ENCODE data around the gene MMEL1.
"Not testable (repeated sequence)": the region's sequence is repeated elsewhere in the genome, so short reads cannot be mapped to it uniquely, and the experiment has no call there.

Gene MMEL1

GRCh38 chr1:2573250-2573920 lies 59.4 kb downstream of the MMEL1 start:
- no peak for DNase-seq (ENCODE audit: low read depth in 2 of 2)

GRCh38 chr1:2571348-2571747 lies 61.5 kb downstream of the MMEL1 start:
- no peak for DNase-seq (ENCODE audit: low read depth in 2 of 2)

GRCh38 chr1:2570332-2570731 lies 62.5 kb downstream of the MMEL1 start:
- no peak for DNase-seq (ENCODE audit: low read depth in 2 of 2)

DNA sequence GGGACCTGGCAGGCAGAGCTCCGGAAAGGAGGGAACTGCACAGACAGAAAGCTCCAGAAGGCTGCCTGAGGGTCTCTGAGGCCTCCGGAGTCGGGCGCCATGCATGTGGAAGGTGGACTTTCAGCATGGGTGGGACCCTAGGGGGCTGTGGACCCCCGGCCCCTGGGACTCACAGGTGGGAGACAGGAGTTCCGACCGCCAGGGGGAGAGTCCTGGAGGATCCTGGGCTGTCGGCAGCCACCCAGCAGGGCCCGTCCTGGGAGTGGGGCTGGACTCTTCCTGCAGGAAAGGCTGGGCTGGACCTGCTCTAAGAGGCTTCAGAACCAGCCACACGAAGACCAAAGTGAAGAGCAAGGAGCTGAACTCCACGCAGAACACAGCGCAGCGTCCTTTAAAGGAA lies 63.1 kb downstream of the MMEL1 start:
- DNase-seq (ENCODE audit: low read depth in 2 of 2): not testable (repeated sequence)

- no peak for DNase-seq (ENCODE audit: low read depth in 2 of 2)
These were observed 63.8 kb downstream of the MMEL1 start for GRCh38 chr1:2569060-2569459.

DNA sequence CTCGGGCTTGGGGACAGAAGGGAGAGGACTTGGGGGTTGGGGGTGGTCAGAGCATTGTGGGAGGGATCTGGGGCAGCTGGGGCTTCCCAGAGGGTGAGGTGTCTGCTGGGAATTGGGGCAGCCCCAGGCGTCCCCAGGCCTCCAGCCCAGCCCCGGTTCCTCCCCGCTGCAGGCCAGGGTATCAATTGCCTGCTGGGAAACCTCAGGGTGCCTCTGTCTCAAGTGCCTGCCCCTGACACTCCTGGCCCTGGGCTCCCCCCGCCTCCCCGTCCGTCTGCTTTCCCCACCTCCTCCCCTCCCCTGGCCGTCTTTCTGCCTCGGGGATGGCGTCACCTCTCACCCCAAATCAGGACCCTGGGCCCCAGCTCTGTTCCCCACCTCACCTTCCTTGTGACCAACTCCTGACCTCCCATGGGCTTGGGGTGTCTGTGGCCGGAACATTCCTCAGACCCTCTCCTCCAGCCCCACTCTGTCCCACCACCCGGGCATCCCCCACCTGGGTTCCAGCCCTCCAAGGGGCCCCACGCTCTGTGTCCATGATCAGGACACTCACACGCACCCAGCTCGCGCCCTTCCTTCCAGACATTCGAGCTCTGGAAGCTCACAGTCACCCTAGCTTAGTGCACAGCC lies 64.5 kb downstream of the MMEL1 start:
- DNase-seq (ENCODE audit: low read depth in 2 of 2): not testable (repeated sequence)

DNA sequence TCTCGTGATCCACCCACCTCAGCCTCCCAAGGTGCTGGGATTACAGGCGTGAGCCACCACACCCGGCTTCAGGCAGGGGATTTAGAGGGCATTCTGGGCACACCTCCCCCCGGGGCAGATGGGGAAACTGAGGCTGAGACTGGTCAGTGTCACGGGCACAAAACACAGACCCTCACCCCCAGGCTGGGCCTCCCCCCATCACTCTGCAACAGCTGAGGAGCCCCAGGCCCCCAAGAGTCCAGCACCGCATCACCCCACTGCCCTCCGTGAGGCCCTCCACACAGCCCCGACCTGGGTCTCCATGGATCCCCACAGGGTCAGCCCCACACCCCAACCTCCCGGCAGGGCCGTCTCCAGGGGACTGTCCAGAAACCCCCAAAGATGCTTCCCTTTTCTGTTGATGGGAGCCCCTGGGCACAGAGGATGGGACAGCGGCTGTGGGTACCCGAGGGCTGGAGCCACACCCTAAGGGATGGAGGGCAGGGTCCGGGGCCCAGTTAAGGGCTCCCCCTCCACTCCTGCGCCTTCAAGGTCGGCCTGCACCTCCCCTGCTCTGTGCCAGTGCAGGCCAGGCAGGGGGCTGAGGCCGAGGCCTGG lies 65.6 kb downstream of the MMEL1 start:
- no peak for DNase-seq (ENCODE audit: low read depth in 2 of 2)

DNA sequence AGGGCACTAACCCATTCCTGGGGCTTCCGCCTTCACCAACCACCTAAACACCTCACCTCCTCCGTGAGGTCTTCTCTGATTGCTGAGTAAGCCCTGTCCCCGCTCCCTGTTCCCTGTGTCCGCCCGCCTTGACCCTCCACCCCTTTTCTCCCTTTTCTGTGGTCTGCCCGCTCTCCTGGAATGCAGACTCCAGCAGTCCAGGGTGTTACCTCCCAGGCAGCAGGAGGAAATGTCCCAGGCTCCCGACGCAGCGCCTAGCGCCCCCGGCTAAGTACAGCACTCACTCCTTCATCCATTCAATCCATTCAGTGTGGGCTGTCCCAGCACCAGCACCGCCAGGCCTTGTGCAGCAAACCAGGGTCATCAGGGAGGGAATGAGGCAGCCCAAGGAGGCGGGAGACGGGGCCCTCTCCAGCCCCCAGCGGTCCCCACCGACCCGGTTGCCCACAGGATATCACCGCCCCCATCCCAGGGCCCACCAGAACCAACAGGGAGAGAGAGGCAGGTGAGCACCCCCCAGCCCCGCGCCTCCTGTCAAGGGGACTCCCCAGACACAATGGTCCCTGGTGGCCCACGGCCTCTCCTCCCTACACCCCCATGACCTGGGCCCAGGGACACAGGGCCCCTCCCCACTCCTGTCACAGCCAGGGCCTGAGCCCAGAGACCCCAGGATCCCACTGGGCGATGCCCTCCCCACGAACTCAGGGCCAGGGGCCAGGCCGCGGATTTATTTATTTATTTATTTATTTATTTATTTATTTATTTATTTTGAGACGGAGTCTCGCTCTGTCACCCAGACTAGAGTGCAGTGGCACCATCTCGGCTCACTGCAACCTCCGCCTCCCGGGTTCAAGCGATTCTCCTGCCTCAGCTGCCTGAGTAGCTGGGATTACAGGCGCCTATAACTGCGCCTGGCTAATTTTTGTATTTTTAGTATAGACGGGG lies 66.4 kb downstream of the MMEL1 start:
- no peak for DNase-seq (ENCODE audit: low read depth in 2 of 2)

GRCh38 chr1:2564815-2565374 lies 67.9 kb downstream of the MMEL1 start:
- no peak for DNase-seq (ENCODE audit: low read depth in 2 of 2)

- DNase-seq (ENCODE audit: low read depth in 2 of 2): no peak
These were observed 68.6 kb downstream of the MMEL1 start for GRCh38 chr1:2564006-2564814.

DNA sequence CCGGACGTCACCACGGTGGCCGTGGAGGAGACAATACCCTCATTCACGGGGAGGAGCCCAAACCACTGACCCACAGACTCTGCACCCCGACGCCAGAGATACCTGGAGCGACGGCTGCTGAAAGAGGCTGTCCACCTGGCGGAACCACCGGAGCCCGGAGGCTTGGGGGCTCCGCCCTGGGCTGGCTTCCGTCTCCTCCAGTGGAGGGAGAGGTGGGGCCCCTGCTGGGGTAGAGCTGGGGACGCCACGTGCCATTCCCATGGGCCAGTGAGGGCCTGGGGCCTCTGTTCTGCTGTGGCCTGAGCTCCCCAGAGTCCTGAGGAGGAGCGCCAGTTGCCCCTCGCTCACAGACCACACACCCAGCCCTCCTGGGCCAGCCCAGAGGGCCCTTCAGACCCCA lies 69.6 kb downstream of the MMEL1 start:
- DNase-seq (ENCODE audit: low read depth in 2 of 2): no peak

GRCh38 chr1:2561898-2562895 lies 70.6 kb downstream of the MMEL1 start:
- DNase-seq (ENCODE audit: low read depth in 2 of 2): no peak

DNA sequence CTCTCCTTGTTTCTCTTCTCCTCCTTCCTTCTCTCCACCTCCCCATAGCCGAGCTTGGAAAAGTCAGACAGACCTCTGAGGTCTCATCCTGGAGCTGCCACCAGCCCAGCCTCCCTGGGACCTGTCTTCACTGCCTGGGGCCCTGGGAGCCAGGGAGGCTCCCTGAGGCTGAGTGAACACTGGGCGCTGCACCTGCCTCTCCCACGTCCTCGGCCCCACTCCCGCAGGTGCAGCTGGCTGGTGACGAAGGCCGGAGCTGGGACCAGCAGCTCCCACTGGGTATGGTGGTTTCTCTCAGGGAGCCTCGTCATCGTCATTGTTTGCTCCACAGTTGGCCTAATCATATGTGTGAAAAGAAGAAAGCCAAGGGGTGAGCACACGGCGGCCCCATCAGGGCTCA lies 71.4 kb downstream of the MMEL1 start:
- DNase-seq (ENCODE audit: low read depth in 2 of 2): no peak

DNA sequence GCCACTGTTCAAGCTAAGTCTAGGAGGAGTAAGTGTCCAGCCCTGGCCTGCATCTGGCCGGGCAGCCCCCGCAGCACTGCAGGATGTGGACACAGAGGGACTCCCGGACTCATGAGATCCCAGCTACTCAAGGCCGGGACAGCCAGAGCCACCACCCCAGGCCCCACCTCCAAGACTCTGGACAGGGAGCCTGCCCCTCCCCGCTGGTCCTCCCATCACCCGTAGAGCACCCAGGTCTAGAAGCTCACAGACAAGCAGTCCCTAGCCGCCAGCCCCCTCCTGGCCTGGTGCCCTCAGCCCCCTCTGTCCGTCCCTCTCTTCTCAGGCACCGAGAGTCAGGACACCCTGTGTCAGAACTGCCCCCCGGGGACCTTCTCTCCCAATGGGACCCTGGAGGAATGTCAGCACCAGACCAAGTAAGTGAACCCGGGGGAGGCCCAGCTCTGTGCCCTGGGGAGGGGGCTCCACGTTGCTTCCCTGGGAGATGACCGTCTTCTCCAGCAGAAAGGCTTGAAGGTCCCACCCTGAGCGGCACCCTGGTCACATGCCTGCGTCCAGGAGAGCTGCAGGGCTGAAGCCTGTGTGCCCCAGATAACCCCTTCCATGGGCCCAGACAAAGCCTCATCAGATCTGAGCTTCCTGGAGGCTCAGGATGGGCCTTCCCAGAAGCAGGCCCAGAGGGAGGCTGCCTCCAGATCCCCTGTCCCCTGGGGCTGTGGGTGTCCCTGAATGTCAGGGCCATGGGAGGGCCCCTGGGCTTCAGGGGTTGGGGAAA lies 72.3 kb downstream of the MMEL1 start:
- no peak for DNase-seq (ENCODE audit: low read depth in 2 of 2)

- DNase-seq (ENCODE audit: low read depth in 2 of 2): no peak
These were observed 73.1 kb downstream of the MMEL1 start for GRCh38 chr1:2559509-2560298.

- no peak for DNase-seq (ENCODE audit: low read depth in 2 of 2)
These were observed 74.0 kb downstream of the MMEL1 start for GRCh38 chr1:2558861-2559260.

- no peak for DNase-seq (ENCODE audit: low read depth in 2 of 2)
These were observed 74.4 kb downstream of the MMEL1 start for GRCh38 chr1:2558420-2558819.
